GM23248 (cell line): ENCODE data around the gene CELF1.

Experiments
- EZH2 ChIP-seq: fragments of 200-600 bp; sonication (generic); IDR thresholded peaks from 2 replicates; pipeline ENCODE4 v1.6.1; 2018; ENCODE audit warnings: antibody characterized with exemption, mild to moderate bottlenecking; ENCODE audit not compliant: insufficient read depth, poor library complexity, severe bottlenecking
- EZH2phosphoT487 ChIP-seq: fragments of 200-600 bp; sonication (generic); IDR thresholded peaks from 2 replicates; pipeline ENCODE4 v1.6.1; 2018; ENCODE audit warnings: antibody characterized with exemption, moderate library complexity, mild to moderate bottlenecking, low read depth; ENCODE audit not compliant: insufficient read depth

- TF ChIP-seq EZH2 (no peak), EZH2phosphoT487 (no peak)
These were observed 116.2 kb downstream of the CELF1 start for GRCh38 chr11:47436726-47437125.
